ENCODE results near the gene SCARB2.

- no peak for TF ChIP-seq CTCF (IDR thresholded peaks at IDR 0.05 in 8 of 11, conservative IDR thresholded peaks at IDR 0.05 in 3 of 11)
- TF ChIP-seq POLR2A (IDR thresholded peaks at IDR 0.05) = no peak
- TF ChIP-seq POLR2AphosphoS5 (IDR thresholded peaks at IDR 0.05) = no peak
Observed at GRCh38 chr4:76235915-76236314, 22.3 kb upstream of the SCARB2 start.

All from spleen (tissue), 7 donors.